Endothelial cell (in vitro differentiated cells): Measurements from ENCODE around the gene HYAL1. TPM values are rescaled to one million over a fixed set of nuclear protein-coding genes. Genes with fewer than 3 reads are reported as not detected.

Source experiments
- DNase-seq: peaks from one replicate; pipeline ENCODE4 v3.0.0; 2021; ENCODE audit warnings: low spot score
- H3K27ac Mint-ChIP-seq: one replicate; pipeline ENCODE4 v1.8.0; 2021; ENCODE audit warnings: mixed read lengths, inconsistent platforms; ENCODE audit not compliant: unreplicated experiment
- H3K27me3 Mint-ChIP-seq: one replicate; pipeline ENCODE4 v1.8.0; 2021; ENCODE audit warnings: mild to moderate bottlenecking, moderate library complexity, mixed read lengths, inconsistent platforms; ENCODE audit not compliant: unreplicated experiment
- H3K36me3 Mint-ChIP-seq: one replicate; pipeline ENCODE4 v1.8.0; 2021; ENCODE audit warnings: mild to moderate bottlenecking, low read depth, mixed read lengths, inconsistent platforms; ENCODE audit not compliant: unreplicated experiment
- H3K4me1 Mint-ChIP-seq: one replicate; pipeline ENCODE4 v1.8.0; 2021; ENCODE audit warnings: mild to moderate bottlenecking, mixed read lengths, inconsistent platforms; ENCODE audit not compliant: unreplicated experiment
- H3K4me3 Mint-ChIP-seq: one replicate; pipeline ENCODE4 v1.8.0; 2021; ENCODE audit warnings: mild to moderate bottlenecking, mixed read lengths, inconsistent platforms; ENCODE audit not compliant: unreplicated experiment
- H3K9me3 Mint-ChIP-seq: one replicate; pipeline ENCODE4 v1.8.0; 2021; ENCODE audit warnings: mixed read lengths, inconsistent platforms; ENCODE audit not compliant: unreplicated experiment
- total RNA-seq: library from RNA; stranded (reverse); fragmentation: NEBNext Ultra II Directional; extraction: Animal tissue kit (Norgen Biotek cat#: 25700); gene quantifications from one replicate; pipeline ENCODE4 v1.2.1, GENCODE V29; 2021; ENCODE audit not compliant: unreplicated experiment
- TF ChIP-seq, protein P1 (sequence below): fragments of 200-600 bp; sonication (generic); IDR thresholded peaks from one replicate; pipeline ENCODE4 v1.5.0; 2021; ENCODE audit warnings: antibody characterized with exemption; ENCODE audit not compliant: unreplicated experiment

Gene HYAL1
- total RNA-seq, 1 donor from 2014 or later, result 1.6 TPM

- Mint-ChIP-seq H3K9me3 (no peaks in the 10 kb centered on the region), H3K27me3 (peaks cover 11% of the 10 kb centered on the region), H3K36me3 (peaks cover 4% of the 10 kb centered on the region), H3K4me3 (peak overlapping the region; percentile 87), H3K27ac (peak overlapping the region; percentile 83), H3K4me1 (peaks cover 15% of the 10 kb centered on the region)
- DNase-seq, result no peak
- TF ChIP-seq, protein P1, sequence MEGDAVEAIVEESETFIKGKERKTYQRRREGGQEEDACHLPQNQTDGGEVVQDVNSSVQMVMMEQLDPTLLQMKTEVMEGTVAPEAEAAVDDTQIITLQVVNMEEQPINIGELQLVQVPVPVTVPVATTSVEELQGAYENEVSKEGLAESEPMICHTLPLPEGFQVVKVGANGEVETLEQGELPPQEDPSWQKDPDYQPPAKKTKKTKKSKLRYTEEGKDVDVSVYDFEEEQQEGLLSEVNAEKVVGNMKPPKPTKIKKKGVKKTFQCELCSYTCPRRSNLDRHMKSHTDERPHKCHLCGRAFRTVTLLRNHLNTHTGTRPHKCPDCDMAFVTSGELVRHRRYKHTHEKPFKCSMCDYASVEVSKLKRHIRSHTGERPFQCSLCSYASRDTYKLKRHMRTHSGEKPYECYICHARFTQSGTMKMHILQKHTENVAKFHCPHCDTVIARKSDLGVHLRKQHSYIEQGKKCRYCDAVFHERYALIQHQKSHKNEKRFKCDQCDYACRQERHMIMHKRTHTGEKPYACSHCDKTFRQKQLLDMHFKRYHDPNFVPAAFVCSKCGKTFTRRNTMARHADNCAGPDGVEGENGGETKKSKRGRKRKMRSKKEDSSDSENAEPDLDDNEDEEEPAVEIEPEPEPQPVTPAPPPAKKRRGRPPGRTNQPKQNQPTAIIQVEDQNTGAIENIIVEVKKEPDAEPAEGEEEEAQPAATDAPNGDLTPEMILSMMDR, result no peak
Measured at GRCh38 chr3:50293079-50293801, 10.1 kb downstream of the HYAL1 start.

- TF ChIP-seq, protein P1, result no peak
- Mint-ChIP-seq H3K27me3 (peaks cover 11% of the 10 kb centered on the region), H3K27ac (peak within 1 kb of the TSS; percentile 83), H3K4me3 (peak within 1 kb of the TSS; percentile 92), H3K9me3 (no peaks in the 10 kb centered on the region), H3K36me3 (peaks cover 4% of the 10 kb centered on the region), H3K4me1 (peaks cover 12% of the 10 kb centered on the region)
- peak; percentile 93 for DNase-seq
Measured at GRCh38 chr3:50292159-50293078, 11.0 kb downstream of the HYAL1 start, which contains the start of gene IFRD2. Gene IFRD2, minus strand, starts transcription at chr3:50292429. Its CDS starts 155 bp downstream, at chr3:50292274.

- peaks cover 15% of the 10 kb centered on the region for H3K27me3 Mint-ChIP-seq
- DNase-seq, result no peak
- peaks cover 10% of the 10 kb centered on the region for H3K36me3 Mint-ChIP-seq
- TF ChIP-seq, protein P1, result no peak
- peaks cover 12% of the 10 kb centered on the region for H3K4me1 Mint-ChIP-seq
- peak overlapping the region; percentile 51 for H3K4me3 Mint-ChIP-seq
- H3K9me3 Mint-ChIP-seq, result no peaks in the 10 kb centered on the region
- H3K27ac Mint-ChIP-seq, result no peak overlapping the region
Measured at GRCh38 chr3:50290161-50290641, 13.2 kb downstream of the HYAL1 start.

DNA sequence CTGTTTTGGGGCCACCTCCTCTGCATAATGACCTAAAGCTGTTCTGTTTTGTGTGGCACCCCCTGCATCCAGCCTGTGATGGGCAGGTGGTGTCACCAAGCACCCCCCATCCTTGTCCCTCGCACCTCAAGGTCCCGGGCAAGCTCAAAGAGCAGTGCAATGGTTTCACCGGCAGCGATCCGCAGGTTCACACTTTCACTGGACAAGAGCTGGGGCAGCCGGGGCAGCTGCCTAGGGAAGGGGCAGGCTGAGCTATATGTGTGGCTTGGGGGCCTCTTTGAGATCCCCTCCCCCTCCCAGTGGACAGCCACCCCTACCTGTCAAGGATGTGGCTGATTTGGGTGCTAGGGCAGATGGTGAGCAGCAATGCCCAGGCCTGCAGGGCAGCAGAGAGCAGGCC, 14.2 kb downstream of the HYAL1 start:
- Mint-ChIP-seq H3K4me3 (no peak overlapping the region), H3K9me3 (no peaks in the 10 kb centered on the region), H3K27me3 (peaks cover 15% of the 10 kb centered on the region), H3K4me1 (peaks cover 12% of the 10 kb centered on the region), H3K36me3 (peaks cover 10% of the 10 kb centered on the region), H3K27ac (no peak overlapping the region)
- DNase-seq, result no peak
- TF ChIP-seq, protein P1, result no peak
